Measurements from ENCODE around the gene PLPP1.
A peak's percentile ranks its signal among the peaks of the same experiment; 100 is the strongest.

The PLPP1 gene

DNA sequence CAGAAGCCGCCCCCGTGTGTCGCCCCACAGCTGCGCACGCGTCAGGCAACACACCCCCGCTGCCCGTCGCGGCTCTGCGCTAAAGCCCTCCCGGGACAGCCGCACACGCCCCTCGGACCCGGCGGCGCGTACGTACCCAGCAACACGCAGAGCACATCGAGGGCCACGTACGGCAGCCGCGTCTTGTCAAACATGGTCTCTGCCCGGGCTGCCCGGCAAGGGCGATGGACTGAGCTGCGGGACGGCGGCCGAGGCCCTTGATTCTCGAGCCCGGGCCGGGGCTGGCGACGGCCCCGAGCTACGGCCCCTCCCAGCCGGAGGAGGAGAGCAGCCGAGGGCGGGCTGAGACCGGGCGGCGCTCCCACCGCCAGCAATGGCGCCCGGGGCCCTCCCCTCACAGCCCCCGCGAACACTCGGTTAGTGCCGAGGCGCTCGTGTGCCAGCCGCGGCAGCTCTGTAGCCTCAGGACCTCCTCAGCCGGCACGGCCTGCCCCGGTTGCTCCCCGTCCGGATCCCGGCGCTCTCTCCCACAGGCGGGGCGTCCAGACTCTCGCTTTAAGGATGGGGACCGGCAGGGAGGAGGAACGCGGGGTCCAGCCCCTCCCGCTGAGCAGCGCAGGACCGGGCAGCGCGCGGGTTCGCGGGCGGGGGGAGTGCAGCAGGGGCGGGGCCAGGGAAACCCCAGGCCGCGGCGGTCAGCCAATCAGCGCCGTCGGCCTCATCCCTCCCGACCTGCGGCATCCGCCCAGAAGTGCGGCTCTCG lies at the start of gene PLPP1:
Gene PLPP1 (minus strand): TSS at position 529 of the 763 bp plus-strand sequence. CDS start 335 bp downstream, at position 194.
- peak; percentile 67 for DNase-seq (ENCODE audit: low read depth)

DNA sequence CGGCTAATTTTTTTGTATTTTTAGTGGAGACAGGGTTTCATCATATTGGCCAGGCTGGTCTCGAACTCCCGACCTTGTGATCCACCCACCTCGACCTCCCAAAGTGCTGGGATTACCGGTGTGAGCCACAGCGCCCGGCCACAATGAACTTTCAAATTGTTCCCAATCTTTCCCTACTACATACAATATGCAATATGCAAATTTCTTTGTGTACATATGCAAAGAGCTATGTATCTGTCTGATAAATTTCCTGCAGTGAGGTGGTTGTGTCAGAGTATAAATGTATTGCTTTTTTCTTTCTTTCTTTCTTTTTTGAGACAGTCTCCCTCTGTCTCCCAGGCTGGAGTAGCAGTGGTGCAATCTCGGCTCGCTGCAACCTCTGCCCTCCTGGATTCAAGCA lies 48.8 kb upstream of the PLPP1 start:
- DNase-seq (ENCODE audit: low read depth) = no peak

DNA sequence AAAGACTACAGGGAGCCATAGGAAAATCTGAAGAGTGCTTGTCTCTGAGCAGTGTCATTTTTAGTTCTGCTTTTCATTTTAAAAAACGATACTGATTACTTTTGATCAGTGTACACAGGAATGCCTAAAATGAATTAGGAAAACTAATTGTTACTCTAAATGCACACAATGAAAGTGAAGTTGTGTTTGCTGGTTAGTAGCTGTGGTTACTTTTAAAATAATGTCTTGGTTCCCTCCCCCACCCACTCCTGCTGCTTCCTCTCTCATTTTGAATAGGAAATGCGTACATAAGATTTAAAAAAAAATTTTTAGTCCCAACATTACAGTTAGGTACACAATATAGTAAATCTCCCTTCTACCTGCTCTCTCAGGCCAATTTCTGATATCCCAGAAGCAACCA lies 47.5 kb upstream of the PLPP1 start:
- DNase-seq (ENCODE audit: low read depth) = no peak

DNA sequence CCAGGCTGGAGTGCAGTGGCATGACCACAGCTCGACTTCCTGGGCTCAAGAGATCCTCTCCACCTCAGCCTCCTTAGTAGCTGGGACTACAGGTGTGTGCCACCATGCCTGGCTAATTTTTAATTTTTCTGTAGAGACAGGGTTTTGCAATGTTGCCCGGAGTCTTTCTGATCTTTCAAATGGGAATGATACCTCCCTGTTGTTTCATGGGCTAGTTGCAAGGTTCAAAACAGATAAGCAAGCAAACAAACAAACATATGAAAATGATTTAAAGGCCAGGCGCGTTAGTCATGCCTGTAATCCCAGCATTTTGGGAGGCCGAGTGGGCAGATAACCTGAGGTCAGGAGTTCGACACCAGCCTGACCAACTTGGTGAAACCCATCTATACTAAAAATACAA lies 45.3 kb upstream of the PLPP1 start:
- DNase-seq (ENCODE audit: low read depth) = no peak

DNA sequence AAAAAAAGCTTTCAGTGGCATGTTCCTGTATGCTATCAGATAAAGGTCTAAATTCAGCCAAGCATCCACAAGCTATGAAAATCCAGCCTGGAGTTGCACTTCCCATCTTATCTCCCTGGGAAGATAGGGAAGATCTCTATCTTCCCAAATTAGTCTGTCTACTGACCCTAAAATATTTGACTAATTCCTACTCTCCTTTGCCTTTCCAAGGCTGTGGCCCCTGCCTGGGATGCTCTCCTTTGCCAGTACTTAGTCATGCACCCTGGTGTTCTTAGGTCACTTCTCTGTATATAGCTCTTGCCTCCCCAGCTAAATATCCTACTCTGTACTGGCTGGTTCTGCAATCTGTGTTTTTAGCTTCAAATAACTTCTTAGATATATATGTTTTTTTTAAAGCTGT lies 44.0 kb upstream of the PLPP1 start:
- DNase-seq (ENCODE audit: low read depth) = no peak

DNA sequence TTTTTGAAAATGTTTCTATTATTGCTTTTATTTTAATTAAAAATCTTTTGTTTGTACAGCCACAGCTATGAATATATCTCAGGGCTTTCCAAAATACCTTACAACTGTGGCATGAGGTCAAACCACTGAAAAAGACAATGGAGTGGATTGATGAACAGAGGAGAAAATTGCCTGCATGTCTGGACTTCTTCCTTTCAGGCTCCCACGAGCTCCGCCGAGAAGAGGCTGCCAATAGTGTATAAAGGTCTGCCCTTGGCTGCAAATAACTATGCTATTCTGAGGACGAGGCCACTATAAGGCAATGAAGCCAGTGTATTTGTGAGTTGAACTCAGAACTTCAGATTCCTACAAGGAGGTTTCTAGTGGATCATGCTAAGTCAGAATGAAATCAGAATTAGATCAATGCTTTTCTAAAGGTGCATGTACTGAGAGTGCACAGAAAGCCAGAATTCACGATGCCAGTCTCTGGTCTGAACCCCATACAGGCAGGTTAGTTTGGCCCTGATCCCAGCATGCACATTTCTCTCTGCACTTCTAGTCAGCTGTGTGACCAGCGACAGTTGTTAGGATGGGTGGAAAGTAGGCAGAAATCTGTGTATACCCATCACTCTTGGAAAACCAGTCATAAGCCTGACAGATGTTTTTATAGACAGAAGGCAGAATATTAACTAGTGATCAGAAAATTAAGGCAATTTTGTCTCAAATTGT lies 42.7 kb upstream of the PLPP1 start:
- no peak for DNase-seq (ENCODE audit: low read depth)

DNA sequence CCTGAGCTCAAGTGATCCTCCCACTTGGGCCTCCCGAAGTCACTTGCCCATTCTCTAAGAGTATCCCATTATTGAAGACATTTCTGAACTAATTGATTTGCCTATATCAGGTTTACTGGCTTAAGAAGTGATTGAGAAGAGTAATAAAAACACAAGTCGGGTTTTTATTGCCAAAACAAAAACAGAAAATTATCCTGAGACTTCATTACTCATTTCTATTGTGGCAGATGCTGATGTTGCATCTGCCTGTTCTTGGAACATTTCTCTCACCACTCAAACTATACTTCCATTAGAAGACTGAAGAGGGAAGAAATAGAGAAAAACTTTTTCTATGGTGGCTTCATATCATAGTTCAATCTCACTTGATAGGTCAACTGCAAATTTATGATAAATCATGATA lies 41.9 kb upstream of the PLPP1 start:
- DNase-seq (ENCODE audit: low read depth) = no peak

DNA sequence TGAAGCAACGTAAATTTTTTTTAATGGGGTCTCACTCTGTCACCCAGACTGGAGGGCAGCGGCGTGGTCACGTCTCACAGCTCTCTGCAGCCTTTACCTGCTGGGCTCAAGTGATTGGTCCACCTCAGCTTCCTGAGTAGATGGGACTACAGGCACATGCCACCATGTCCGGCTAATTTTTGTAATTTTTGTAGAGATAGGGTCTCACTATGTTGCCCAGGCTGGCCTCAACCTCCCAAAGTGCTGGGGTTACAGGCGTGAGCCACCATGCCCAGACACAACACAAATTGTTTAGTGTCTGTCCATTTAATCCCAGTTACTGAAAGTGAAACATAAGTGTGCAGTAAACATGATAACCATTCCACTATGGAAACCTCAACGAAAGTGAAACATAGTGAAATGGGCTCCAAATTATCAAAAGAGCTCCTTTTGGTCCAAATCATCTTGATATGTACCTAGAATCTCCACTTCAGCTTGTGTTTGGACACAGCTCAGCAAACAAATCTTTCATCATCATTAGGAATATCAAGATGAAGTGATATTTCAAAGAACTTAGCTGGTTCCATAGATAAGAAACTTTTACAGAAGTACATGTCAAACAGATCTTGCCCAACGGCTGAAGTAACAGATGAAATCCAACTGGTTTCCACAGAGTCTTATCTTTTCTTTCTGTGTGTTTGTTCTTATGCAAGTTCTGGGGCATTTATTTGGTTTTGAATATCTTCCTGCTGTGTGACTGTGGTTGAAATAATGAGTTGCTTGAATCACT lies 41.2 kb upstream of the PLPP1 start:
- no peak for DNase-seq (ENCODE audit: low read depth)

DNA sequence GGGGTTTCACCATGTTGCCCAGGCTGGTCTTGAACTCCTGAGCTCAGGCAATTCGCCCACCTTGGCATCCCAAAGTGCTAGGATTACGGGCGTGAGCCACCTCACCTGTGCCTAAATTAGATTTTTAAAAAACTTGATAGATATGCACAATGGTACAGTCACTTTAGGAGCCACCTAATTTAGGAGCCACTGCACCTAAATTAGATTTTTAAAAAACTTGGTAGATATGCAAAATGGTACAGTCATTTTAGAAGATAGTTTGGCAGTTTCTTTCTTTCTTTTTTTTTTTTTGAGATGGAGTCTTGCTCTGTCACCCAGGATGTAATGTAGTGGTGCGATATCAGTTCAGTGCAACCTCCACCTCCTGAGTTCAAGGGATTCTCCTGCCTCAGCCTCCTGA lies 37.8 kb upstream of the PLPP1 start:
- no peak for DNase-seq (ENCODE audit: low read depth)

DNA sequence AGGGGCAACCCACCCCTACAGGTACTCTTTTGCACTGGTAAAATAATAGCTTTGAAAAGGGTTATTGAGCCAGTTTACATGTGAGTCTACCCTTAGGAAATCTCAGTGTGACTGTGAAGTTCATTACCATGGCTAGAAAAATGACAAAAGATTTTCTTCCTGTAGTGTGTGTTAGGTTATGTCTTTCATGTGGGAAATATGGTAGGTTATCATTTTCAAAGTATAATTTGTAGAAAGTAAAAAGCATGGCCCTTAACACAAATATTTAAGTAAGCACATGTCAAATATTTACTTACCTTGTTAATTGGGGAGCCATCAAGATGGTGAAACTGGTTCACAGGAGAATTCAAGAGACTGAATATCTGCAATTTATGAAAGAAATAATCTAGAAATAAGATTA lies 37.3 kb upstream of the PLPP1 start:
- DNase-seq (ENCODE audit: low read depth) = no peak

DNA sequence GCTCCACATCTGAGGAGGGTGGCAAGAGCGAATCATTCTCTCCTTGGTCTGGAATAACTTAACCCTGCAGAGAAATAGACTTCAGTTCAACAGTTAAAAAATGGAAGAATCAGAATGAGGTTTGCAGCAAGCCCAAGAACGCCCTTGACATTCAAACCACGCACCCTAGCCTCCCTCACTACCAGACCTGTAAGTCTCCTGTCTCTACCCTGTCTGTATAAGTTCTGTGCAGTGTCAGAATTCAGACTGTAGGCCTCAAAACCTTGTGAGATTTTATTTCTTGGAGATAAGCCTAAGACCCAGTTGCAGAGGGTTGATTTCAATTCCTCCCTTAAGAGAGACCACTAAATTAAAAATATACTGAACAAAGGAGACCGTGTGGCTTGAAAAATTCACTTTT lies 35.8 kb upstream of the PLPP1 start:
- DNase-seq (ENCODE audit: low read depth) = no peak

DNA sequence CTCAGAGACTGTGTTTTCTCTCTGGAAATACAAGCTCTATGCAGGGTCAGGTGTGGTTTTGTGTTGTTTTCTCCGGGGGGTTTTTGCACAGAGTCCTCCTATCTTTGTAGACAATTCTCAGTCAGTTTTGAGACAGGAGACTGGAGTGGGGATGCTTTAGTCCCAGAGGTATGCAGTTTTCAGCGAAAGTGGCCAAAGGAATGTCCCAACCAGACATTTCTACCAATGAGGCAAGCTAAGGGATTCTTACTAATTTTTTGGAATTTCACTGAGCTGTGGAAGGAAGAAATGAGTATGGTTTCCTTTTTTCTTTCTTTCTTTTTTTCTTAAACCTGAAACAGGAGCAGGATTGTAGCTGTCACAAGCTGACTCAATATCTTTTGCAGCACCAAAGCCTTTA lies 35.3 kb upstream of the PLPP1 start:
- no peak for DNase-seq (ENCODE audit: low read depth)

DNA sequence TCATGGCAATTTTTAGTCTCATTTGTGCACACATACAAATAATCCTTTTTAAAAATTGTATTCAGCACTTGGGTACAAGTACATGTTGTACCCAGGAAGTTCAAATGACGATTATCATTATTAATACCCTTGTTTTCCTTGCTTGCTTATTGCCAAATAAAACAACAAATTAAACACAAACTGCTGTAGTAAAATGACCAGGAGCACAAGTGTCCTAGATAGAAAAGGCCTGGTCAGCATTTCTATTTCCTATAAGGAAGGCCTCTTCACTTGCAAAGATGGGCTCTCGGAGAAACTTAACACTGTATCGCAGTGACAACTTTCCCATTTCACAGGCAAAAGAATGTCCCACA lies 34.7 kb upstream of the PLPP1 start:
- DNase-seq (ENCODE audit: low read depth) = no peak

DNA sequence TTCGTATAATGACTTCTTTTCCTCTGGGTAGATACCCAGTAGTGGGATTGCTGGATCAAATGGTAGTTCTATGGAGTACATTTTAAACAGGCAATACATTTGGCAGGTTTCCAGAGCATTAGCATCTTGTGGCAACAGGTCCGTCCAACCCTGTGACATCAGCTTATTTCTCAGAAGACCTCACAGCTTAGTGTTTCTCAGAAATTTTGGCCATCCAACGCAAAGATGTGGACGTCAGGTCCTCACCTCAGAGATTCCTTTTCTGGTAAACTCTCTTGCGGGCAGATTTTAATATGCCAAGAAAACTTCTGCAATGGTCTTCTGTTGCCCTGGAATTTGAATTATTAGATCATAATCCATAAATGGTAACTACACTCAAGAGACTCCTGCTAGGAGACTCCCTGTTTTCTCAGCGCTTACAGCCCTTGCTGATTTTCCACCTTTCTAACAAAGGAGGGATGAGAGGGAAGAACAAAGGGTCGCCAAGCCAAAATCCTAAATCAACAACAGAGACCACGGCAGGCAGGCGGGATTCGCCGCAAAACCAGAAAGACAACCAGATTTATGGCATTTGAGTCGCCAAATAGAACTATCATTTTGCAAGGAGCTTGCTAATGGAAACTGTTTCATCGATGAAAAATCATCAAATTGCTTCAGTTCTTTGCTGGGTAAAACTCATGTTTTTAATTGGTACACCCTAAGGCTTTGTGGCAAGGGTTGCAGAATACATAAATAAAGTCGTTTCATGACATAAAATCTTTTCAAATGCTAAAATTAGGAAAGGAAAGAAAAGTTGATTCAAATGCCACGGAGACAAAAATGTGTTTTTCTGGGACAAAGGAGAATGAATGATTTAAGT lies 34.1 kb upstream of the PLPP1 start:
- DNase-seq (ENCODE audit: low read depth) = no peak

DNA sequence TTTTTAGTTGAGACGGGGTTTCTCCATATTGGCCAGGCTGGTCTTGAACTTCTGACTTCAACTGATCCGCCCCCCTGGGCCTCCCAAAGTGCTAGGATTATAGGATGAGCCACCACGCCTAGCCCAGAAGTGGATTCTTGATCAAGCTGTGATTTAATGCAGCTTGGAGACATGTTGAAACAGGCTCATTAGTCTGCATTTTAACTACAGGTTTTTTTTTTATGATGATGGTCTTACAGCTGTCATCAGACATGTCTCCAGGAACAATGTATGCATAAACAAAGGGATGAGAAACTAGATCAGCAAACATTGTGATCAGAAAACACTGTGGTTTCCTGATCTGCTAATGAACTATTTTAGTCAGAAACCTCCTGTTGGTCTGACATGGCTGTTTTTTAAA lies 30.0 kb upstream of the PLPP1 start:
- no peak for DNase-seq (ENCODE audit: low read depth)

DNA sequence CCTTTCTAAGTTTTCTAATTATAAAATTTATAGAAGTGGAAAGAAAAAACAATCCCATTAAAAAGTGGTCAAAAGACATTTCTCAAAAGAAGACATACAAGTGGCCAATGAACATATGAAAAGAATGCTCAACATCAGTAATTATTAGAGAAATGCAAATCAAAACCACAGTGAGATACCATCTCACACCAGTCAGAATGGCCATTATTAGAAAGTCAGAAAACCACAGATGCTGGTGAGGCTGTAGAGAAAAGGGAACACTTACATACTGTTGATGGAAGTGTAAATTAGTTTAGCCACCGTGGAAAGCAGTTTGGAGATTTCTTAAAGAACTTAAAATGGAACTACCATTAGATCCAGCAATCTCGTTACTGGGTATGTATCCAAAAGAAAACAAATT lies 23.7 kb upstream of the PLPP1 start:
- DNase-seq (ENCODE audit: low read depth) = no peak

DNA sequence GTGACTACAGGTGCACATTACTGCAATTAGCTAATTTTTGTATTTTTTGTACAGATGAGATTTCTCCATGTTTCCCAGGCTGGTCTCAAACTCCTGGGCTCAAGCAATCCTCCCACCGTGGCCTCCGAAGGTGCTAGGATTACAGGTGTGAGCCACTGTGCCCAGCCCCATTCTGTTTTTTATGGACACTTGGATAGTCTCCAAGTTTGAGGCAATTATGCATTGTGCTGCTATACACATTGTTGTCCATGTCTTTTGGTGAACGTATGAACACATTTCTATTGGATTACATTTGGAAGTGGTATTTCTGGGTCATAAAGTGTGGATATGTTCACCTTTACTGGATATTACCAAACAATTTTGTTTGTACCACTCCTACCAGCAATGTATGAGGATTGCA lies 22.4 kb upstream of the PLPP1 start:
- DNase-seq (ENCODE audit: low read depth) = no peak

DNA sequence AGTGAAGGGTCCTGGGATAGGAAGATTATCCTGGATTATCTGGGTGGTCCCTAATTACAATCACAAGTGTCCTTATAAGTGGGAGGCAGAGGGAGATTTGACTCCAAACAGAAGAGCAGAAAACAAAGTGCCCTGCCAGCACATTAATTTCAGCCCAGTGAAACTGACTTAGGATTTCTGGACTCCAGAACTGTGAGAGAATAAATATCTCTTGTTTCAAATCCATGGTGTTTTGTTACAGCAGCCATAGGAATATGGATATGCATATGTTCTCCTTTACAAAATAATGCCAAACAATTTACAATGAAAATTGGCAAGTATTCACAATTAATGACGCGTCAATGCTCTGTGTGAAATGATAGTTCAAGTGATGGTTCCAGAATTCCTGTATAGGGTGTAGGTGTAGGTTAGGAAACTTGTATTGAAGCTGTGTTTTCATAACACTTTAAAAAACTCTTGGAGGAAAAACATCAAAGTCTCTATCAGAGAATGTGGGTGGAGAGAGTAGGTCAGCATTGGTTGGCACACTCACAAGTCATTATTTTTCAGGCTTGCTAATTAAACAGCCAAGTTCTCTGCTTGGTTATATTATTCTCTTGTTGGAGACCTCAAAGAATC lies 19.9 kb upstream of the PLPP1 start:
- DNase-seq (ENCODE audit: low read depth) = no peak

DNA sequence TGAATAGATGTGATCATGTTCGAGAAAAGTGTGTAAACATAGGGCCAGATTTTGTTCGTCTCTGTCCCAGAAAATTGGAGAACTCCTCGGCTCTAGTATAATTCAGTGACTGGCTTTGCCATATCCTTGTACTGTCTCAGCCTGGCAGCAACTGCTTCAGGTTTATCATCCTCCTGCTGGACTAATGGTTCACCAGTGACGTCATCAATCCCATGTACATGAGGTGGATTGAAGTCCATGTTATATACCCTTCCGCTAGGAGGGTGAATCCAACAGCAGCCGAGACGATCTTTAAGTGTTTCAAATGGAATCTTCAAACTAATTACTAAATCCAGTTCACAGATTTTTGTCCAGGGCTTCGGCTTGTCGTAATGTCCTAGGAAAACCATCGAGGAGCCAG lies 17.1 kb upstream of the PLPP1 start:
- no peak for DNase-seq (ENCODE audit: low read depth)

DNA sequence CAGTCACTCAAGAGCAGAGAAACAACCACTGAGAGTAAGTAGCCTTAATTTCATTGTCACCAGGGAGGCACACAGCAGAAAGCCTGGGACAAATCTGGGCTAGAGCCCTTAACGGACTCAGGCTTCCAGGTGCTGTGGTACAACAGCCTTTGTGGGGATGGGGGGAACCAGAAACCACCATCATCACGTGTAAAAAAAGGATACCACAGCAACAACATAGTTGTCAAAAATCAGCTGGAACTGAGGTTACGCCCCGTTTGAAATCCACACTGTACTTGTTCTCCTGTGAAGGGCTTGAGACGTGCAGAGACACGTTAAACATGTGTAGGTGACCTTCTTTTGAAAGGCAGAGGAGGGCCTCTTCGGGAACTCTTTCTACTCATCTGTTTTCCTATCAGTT lies 16.6 kb upstream of the PLPP1 start:
- no peak for DNase-seq (ENCODE audit: low read depth)

DNA sequence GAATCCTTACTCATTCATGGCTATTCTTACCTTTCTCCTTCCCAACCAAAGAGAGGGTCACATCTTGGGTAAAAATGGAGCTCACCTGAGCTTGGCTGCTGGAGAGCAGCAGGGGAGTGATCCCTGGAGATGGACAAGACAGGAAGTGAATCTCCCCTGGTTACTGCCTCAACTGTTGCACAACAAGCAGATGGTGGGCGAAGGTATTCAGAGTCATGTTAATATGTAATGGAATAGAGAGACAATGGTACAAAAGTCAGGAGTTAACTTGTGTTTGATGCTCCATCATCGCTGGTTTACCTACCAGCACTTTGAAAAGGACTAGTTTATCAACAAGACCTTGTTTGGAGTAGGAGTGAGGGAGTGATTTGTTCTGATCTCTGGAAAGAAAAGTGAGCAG lies 13.0 kb upstream of the PLPP1 start:
- no peak for DNase-seq (ENCODE audit: low read depth)

DNA sequence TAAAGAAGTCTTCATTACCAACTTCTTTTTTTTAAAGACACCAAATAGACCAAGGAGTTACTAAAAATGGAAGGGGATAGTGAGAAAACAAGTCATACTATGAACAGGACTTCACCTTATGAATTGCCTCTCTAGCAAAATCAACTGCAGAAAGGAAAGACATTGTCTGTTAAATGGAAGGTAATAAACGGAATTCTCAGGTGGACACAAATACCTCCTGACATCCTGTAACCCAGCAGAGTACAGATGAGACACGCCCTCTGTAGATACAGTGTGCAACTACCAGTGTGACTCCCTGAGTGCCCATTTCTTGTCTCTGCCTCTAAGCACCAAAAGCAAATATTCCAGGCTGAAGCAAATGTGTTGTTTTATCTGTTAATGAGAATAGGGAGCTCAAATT lies 12.2 kb upstream of the PLPP1 start:
- DNase-seq (ENCODE audit: low read depth) = no peak

Data from T-helper 22 cell (primary cell).